GM21529 (cell line): ENCODE data around the gene RHOA.

ENCODE experiments used
- ATAC-seq: cut with Tn5 transposase; IDR thresholded peaks from one replicate; pipeline ENCODE4 v1.9.1; 2021; ENCODE audit not compliant: unreplicated experiment

RHOA gene

DNA sequence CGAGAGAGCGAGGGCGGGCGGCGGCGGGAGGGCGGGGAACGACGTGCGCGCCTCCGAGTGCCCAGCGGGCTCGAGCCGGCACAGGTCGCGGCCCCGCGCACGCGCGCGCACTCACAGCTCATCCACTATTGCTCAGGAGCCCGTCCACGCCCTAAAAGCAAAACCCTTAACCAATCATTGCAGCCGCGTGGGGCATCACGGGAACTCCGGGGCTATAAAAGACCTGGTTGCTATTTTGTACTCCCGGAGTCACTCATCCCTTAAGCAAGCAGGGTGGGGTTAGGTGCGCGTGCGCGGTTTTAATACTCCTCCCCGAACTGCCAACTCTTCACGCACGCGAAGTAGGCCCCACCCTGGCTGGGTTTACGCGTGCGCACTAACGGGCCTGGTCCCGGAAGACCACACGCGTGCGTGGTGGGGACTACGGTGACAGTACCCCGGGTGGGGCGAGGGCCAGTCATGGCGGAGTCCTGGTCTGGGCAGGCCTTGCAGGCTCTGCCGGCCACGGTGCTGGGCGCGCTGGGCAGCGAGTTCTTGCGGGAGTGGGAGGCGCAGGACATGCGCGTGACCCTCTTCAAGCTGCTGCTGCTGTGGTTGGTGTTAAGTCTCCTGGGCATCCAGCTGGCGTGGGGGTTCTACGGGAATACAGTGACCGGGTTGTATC is at the start of gene RHOA, which contains the start of gene TCTA:
Gene RHOA, minus strand, starts transcription at position 9 of the 664 bp plus-strand sequence. CDS start 36,387 bp downstream, outside the sequence.
Gene TCTA, plus strand, starts transcription at position 456 of the 664 bp plus-strand sequence. Its CDS starts 4 bp downstream, at position 460.
- ATAC-seq = peak; percentile 78

DNA sequence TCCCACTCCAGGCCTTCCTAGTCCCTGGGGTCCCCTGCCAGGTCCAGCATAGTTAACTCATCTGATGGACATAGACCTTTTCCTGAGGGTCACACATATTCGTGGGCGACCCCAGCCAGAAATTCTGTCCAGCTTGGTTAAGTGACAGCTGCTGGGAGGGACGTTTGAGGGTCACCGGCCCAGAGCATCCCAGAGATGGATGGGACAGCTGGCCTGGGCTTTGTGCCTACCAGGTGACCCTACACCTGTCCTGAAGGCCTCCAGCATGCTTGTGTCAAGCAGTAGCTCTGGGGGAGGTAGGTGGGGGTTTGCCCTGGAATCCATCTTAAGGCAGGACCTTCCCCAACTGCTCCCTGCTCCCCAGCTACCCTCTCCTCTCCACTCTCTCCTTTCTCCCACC is 49.2 kb upstream of the RHOA start:
- ATAC-seq = no peak

DNA sequence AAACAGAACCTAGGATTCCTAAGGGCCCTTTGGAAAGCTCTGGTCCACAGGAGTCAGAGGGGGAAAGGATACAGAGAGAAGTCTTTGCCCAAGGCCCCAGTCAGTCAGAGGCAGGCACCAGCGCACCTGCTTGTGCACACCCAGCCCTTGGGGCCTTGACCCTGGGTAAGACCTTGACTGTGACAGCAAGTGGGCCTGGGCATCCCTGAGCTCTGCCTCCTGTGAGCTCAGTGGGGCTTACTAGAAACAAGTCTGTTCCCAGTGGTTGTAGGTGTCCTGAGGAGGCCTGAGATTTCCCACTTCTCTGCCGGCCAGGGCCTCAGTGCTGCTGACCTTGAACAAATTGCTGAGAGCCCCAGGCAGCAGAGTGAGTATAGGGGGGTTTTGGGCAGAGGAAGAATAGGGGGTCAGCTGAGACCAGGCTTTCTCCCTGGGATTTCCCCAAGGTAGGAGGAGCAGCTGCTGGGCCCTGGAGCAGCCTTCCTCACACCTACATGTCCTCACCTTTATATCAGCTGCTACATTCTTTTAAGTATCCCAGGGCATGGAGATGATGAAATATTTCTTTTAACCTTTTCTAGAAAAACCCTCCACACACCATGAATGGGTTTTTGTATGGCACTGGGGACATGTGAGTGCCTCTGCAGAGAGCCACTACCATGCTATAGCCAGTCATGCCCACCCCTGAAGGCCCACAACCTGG is 48.6 kb upstream of the RHOA start:
- no peak for ATAC-seq

DNA sequence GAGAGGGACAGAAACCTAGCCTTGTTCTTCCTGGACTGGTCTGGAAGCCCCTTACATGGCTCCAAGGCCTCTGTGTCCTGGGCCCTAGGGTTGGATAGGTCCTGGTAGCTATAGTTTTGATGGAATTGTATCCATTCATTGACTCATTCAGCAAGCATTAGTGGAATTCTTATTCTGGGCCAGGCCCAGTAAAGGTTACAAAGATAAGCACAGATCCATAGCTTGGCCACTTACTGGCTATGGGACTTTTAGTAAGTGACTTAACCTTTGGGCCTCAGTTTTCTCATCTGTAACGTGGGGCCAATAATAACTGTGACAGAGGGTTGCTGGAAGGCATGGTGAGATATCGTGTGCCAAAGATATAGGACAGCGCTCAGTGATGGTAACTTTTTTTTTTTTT is 44.7 kb upstream of the RHOA start:
- no peak for ATAC-seq

DNA sequence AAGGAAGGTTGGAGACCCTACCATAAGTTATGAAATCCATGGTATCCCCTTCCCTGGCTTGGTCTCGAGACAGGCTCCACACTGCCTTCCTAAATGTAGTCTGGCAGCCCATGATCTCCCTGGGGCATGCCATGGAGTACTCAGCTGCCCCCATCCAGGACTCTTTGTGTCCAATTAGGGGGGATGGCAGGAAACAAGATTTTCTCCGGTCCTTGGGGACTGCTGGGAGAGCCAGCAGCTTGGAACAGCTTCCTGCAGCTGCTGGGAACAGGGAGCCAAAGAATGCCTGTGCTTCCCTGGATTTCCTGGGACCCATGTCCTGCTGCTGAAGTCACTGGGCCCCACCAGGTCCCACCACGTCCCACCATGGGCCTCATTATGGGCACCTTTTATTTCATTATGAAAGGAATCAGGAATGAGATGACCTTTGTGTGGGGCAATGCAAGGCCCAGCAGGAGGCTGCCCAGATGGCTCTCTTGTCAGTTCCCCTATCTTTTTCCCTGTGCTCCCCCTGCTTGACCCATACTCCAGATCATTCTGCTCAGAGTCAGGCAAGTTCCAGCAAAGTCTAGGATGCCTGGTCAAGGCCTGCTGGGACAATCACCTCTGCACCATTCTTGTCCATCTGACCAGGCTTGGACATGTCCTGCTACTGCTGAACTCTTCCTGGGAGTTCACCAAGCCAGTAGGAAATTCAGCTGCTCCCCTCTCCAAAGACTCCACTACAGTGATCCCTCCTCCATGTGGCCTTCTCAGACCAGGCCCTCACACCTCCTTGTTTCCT is 43.3 kb upstream of the RHOA start:
- ATAC-seq = no peak

DNA sequence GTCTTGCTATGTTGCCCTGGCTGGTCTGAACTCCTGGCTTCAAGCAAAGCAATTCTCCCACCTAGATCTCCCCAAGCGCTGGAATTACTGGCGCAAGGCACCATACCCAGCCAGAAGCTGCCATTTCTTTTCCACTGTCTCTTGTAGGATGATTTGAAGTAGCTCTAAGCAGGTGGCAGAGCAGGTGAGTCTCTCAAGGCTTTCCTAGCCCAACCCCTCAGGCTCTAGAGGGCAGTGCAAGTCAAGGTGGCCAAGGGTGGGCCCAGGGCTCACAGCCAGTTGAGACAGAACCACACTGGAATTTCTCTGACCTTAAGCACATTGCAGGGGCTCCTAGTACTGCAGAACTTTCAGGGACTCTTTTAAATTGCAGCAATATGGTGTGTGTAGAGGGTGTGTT is 42.7 kb upstream of the RHOA start:
- ATAC-seq = no peak

DNA sequence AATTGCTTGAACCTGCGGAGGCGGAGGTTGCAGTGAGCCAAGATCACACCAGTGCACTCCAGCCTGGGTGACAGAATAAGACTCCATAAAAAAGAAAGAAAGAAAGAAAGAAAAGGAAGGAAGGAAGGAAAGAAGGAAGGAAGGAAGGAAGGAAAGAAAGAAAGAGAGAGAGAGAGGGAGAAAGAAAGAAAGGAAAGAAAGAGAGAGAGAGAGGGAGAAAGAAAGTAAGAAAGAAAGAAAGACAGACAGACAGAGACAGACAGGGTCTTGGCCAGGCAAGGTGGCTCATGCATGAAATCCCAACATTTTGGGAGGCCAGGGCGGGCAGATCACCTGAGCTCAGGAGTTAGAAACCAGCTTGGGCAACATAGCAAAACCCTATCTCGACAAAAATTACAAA is 41.8 kb upstream of the RHOA start:
- no peak for ATAC-seq

DNA sequence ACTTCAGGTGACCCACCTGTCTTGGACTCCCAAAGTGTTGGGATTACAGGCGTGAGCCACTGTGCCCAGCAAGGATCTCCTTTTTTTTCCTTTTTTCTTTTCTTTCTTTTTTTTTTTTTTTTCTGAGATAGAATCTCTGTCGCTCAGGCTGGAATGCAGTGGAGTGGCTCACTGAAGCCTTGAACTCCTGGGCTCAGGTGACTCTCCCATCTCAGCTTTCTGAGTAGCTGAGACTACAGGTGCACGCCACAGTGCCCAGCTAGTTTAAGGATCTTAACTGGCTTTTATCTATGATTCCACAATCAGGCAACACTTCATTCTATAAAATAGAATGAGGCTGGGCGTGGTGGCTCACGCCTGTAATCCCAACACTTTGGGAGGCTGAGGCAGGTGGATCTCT is 33.6 kb upstream of the RHOA start:
- ATAC-seq = no peak

DNA sequence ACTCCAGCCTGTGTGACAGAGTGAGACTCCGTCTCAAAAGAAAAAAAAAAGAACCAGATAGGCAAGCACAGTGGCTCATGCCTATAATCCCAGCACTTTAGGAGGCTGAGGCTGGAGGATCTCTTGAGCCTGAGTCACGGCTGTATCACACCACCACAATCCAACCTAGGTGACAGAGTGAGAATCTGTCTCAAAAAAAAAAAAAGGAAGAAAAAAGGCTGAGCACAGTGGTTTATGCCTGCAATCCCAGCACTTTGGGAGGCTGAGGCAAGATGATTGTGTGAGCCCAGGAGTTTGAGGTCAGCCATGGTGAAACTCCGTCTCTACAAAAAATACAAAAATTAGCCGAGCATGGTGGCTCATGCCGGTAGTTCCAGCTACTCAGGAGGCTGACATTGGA is 23.0 kb upstream of the RHOA start:
- no peak for ATAC-seq

DNA sequence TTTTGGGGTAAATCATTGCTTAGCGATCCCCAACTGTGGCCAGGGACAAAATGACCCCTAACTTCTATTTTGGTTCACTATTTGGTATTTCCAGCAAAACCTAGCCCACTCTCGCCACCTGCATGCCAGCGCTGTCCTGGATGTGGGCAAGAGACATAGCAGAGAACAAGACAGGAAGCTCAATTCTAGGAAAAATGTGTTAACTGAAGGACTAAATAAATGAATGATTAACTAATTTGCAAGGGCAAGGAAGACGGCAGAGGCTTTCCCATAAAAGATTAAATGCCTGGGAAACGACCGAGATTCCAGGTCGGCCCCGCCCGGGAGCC is 16.9 kb upstream of the RHOA start:
- ATAC-seq = peak; percentile 10

DNA sequence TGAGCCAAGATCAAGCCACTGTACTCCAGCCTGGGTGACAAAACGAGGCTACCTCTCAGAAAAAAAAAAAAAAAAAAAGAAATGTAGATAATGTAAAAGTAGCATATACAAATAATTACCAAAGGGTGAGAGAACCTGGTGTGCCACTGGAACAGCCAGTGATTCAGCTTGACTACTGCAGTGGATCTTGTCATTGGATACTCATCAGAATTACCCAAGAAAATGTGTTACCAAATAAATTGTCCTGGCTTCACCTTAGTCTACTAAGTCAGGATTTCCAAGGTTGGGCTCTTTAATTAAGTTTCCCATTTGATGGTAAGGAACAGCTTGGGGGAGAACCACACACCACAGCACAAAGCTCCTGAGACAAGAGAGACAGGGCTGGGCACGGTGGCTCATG is 15.8 kb upstream of the RHOA start:
- ATAC-seq = no peak

DNA sequence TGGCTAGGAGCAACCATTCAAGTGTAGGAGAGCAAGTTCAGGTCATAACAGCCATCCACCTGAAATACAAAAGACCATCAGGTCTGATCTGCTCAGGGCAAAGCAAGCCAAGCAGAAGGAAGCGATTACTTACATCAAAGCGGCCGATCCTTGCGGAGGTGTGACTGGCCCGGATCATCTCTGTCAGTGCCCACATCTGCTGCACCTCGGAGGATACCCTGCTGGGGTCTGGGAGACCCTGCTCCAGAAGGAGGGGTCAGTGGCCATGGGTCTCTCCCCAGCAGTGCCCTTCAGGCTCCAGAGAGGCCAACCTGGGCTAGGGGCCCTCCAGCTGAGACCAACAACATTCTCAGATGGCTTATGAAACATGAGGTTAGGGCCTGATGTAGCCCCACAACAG is 13.0 kb upstream of the RHOA start:
- no peak for ATAC-seq

DNA sequence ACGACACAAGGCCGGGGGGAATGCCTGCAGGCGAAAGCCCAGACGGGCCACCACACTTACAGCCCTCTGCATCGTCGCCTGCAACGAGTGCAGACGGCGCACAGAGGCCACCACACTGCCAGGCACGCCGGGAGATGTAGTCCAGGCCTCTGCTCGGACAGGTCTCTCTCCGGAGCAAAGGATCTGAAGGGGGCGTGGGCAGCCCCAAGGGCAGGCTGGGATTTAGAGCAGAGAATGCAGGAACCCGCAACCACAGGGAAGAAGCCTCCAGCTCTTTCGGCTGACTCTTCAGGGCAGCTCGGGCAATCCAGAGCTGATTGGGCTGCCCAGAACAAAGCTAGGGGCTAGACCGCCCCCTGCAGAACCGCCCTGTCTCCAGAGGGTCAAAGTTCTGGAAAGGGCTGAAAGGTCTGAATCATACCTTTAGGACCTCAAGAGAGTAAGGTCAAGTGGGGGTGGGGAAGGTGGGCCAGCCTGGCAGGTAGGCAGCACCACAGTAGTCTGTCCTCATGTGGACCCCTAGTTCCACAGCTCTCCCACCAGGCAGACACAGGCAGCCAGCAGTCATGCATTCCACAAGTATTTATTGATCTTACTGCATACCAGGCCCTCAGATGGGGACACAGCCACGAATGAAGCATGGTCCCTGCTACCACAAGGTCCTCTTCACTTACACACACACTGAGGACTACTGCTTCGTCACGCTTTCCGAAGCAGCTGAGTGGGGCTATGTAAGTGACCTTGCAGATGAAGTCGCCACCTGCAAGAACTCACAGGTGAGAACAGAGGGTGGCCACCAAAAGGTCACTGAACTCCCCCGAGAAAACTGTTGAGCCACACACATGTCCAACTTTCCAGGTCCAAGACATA is 10.8 kb upstream of the RHOA start, which contains the start of gene AMT:
Gene AMT, minus strand, starts transcription at position 95 of the 870 bp plus-strand sequence. Its CDS starts 23 bp downstream, at position 72.
- no peak for ATAC-seq

DNA sequence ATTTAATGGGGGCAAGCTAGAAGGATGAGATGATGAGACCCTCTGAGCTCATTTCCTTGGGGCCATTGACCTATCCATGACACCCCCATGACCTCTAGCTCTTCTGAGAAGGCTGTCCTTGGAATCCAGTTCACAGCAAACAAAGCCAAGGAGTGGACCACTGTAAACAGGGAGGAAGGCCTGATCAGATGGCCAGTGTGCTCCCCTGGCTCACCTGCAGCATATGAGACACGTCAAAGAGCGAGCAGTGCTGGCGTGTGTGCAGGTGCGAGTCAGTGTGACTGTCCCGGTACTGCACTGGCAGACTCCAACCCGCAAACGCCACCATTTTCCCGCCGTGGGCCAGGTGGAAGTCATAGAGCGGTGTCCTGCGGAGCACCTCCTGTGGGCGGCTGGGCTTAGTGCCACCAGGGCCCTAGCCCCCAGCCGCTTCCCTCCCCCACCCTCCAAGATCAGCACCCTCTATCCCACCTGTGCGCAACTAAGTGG is 10.2 kb upstream of the RHOA start:
- ATAC-seq = no peak

DNA sequence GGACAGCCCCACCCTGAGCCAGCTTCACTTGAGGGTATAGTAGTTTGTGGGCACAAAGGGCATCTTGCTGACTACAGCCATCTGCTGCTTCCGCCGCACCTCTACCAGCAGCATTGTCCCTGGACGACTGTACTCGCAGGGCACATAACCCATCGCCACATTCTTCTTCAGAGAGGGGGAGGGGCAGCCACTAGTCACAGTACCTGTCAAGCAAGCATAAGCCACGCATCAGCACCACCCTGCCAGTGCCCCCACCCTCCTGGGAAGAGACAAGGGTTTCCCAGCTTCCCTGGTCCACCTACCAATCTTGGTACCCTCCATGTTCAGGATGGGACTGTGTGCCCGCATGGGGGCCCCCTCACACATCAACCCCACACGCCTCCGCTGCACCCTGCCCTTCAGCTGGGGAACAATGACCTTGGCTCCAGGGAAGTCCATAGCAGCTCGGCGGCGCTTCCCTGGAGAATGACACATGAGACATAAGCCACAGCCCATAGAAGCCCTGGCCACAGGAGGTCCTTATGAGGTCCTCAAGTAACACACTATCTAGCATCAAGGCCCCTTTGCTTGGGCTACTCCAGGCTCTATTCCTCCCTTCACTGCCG is 5.8 kb upstream of the RHOA start:
- ATAC-seq = no peak

DNA sequence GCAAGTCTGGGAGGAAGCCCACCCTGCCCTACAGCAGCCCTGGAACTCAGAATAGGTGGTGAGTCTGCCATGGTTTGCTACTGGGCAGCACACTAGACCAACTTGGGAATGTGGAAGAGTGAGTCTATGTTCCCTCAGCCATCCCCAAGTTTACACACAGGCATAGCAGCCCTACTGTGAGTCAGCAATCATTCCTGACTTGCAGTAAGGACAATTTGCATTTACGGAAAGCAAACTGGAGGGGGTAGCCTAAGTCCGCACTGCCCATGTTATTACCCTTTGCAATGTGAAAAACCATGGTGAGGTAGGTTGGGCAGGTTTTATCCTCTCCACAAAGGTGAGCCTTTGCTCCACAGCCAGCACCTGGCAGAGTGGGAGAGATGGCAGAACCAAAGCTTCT is 5.1 kb upstream of the RHOA start:
- ATAC-seq = no peak

DNA sequence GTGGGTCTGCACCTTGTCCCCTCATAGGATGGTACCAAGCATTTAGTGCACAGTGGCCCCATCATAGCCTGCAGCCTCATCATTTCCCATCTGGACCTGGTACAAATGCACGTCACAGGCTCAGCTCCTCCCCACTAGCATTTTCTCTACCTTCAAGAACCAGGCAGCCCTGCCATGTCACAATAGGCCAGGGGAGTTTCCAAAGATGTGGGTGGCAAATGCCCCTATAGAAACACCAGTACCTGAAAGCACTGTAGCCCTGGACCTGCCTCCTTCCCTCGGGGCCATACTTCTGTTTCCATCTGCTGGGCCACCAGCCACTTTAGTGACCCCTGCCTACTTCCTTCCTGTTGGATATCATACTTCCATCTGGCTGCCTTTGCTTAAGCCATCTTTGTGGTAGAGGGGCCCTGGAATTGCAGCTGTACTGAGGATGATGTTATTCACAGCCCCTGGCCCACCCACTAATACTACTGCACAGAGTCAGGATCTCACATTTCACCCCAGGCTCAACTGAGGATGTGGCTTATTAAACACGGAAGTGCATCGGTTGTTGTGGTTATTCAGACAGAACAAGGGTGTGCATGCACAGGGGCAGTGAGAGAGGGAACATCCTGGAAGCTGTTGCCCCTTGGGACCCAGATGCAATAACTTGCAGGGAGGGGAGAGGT is 4.3 kb upstream of the RHOA start:
- ATAC-seq = no peak

DNA sequence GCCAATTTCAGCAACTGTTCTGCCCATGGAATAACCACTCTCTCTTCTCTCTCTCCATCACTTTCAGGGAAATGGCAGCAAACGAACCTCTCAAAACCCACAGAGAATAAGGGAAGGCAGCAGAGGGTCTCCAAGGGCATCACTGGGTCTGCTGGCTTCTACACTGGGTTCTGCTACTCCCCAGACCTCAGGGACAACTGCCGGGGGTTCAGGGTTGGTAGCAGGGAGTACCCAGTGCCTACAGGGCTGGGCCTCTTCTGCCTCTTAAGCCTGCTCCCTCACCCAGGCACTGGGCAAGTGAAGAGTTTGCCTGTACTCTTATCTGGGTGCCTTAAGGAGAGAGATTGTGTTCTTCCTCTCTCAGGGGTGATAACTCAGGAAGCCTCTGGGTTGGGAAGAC is 3.0 kb upstream of the RHOA start:
- ATAC-seq = no peak

DNA sequence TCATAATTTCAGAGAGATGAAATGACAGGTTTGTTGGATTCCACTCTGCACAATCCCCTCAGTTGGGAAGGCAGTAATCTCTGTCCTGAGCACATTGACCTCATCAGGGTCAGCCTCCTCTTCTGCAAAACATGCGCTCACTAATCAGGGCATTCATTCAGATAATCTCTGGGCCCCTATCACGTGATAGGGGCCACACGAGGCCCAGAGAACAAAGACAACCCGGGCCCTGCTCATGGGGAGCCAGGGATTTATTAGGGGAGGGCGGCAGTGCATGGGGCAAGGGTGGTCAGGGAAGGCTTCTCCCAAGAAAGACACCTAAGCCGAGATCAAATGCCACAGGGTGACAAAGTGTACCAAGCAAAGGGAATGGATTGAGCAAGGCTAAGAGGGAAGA is 1.6 kb upstream of the RHOA start:
- ATAC-seq = no peak
